Lower leg skin (tissue), 4 donors: Measurements from ENCODE around the gene MDFIC. TPM values are rescaled to one million over a fixed set of nuclear protein-coding genes. Genes with fewer than 3 reads are reported as not detected.

Source experiments
- DNase-seq, 2 donors: peaks; one replicate each; pipeline ENCODE4 v3.0.0-alpha.2; 2019; ENCODE audit warnings: low spot score in 2 of 2
- H3K4me3 ChIP-seq: fragments of 200-600 bp; sonication (generic); 2 replicates; pipeline ENCODE4 v1.5.1; 2017; ENCODE audit warnings: mild to moderate bottlenecking, low read depth; ENCODE audit not compliant: poor library complexity, severe bottlenecking
- POLR2A ChIP-seq, 2 donors: fragments of 450-650 bp; IDR thresholded peaks; one replicate each; pipeline ENCODE4 v1.6.1; 2016 to 2017; ENCODE audit warnings: antibody characterized with exemption in 2 of 2, mild to moderate bottlenecking in 1 of 2, moderate library complexity in 1 of 2
- WGBS, 2 donors: methylation state at CpG; one replicate each; pipeline ENCODE4 v1.1.5; 2018; 5-methylcytosine and 5-hydroxymethylcytosine counted together
- intact Hi-C: fragments of 100-400 bp; cut with DNase I; formaldehyde crosslinking; loops from one replicate; pipeline ENCODE4 v1.15.0; 2023; ENCODE audit warnings: low total_unique reads
- total RNA-seq, 4 donors: library from RNA; depleted of rRNA; stranded (reverse); fragments of >200 nt; gene quantifications; one replicate each; pipeline ENCODE4 v1.1.0, GENCODE V29; 2016
- TF ChIP-seq, protein P1 (sequence below), 3 donors: fragments of 450-650 bp; IDR thresholded peaks; one replicate each; pipeline ENCODE4 v1.5.1; 2016; ENCODE audit warnings: antibody characterized with exemption in 3 of 3, mild to moderate bottlenecking in 3 of 3, moderate library complexity in 2 of 3

Gene MDFIC
- total RNA-seq, 4 donors from 2014 or later: 27.0 to 58.5 (median 38.9) TPM

GRCh38 chr7:114922652-114923402 is 933 bp downstream of the MDFIC start:
- intact Hi-C loops: no loop called here
- WGBS, 2 donors: 0% methylated on average over 34 to 48 of the region's 51 CpGs
- peak; percentile 64 to 87 for DNase-seq
- peak overlapping the region; percentile 84 for H3K4me3 ChIP-seq
- no peak for TF ChIP-seq POLR2A (IDR thresholded peaks at IDR 0.05)
- TF ChIP-seq, protein P1, sequence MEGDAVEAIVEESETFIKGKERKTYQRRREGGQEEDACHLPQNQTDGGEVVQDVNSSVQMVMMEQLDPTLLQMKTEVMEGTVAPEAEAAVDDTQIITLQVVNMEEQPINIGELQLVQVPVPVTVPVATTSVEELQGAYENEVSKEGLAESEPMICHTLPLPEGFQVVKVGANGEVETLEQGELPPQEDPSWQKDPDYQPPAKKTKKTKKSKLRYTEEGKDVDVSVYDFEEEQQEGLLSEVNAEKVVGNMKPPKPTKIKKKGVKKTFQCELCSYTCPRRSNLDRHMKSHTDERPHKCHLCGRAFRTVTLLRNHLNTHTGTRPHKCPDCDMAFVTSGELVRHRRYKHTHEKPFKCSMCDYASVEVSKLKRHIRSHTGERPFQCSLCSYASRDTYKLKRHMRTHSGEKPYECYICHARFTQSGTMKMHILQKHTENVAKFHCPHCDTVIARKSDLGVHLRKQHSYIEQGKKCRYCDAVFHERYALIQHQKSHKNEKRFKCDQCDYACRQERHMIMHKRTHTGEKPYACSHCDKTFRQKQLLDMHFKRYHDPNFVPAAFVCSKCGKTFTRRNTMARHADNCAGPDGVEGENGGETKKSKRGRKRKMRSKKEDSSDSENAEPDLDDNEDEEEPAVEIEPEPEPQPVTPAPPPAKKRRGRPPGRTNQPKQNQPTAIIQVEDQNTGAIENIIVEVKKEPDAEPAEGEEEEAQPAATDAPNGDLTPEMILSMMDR (IDR thresholded peaks at IDR 0.05): no peak

GRCh38 chr7:114923403-114923713 is 1.5 kb downstream of the MDFIC start:
- intact Hi-C loops: no loop called here
- TF ChIP-seq POLR2A (IDR thresholded peaks at IDR 0.05): no peak
- TF ChIP-seq, protein P1 (IDR thresholded peaks at IDR 0.05): no peak
- 0 to 5% methylated on average over 4 of the region's 4 CpGs for WGBS, 2 donors
- H3K4me3 ChIP-seq: no peak overlapping the region
- no peak for DNase-seq

DNA sequence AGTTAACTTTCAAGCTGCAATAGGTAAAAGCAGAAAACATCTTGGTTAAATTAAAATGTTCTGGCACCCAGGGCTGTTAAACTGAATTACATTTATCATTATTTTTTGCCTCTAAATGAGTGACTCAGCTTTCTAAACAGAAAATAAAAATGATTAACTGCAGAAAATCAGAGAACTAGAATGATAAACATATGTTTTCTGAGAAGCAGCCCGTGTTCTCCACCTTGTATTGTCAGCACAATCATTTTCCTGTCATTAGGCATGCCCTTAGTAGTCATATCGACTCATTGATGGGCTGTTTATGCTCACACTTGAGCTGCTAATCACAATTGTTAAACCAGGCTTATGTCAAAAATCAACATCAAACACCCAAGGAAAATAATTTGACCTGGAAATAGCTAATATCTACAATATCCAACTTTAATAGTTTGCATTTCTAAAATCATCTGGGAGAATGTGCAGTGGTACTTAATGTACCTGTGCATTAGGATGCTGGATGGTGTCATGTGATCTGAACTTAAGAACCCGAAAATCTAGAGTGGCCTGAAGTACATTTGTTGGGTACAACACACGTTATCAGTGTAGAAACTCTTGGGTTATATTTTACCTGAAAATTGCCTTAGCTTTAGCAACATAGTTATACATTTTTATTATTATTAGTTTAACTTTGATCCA is 2.3 kb downstream of the MDFIC start:
- DNase-seq: no peak
- intact Hi-C loops: no loop called here
- H3K4me3 ChIP-seq: no peak overlapping the region
- WGBS, 2 donors: 44 to 56% methylated on average over 4 of the region's 4 CpGs
- no peak for TF ChIP-seq POLR2A (IDR thresholded peaks at IDR 0.05)
- TF ChIP-seq, protein P1 (IDR thresholded peaks at IDR 0.05): no peak

DNA sequence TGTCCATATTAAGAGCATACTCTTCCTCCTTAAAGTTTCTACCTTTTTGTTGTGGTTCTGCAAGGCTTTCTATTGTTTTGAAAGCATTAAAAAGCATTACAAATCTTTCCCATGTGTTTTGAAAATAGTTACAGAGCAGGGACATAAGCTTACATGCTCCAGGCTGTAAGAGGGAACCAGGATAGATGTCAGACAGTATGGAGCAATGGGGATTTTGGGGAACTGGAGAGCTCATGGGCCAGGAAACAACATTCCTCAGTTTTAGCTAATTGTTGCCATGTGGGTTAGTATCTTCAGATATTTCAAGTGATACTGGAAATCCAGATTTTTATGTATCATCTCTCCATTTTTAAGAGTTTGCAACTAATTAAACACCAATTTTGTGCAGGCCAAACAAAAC is 3.5 kb downstream of the MDFIC start:
- no peak overlapping the region for H3K4me3 ChIP-seq
- DNase-seq: no peak
- intact Hi-C loops: no loop called here
- no peak for TF ChIP-seq POLR2A (IDR thresholded peaks at IDR 0.05)
- TF ChIP-seq, protein P1 (IDR thresholded peaks at IDR 0.05): no peak

DNA sequence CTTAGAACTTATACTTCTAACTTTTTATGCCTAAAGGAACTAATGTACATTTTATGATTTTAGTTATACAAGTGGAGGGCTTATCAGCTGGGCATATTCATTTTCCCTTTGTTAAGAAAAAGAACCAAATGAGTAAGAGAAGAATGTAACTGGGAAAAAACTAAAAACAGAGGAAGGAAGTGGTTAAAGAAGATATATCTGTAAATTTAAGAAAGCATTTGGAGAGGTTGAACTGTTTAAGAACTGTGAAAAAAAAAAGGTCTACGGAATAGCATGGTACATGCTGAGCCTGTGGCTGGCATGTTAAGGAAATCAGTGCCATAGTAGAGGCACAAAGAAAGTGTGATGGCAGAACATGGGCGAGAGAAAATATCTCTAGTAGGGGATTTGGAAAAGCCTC is 6.2 kb downstream of the MDFIC start:
- no peak for DNase-seq
- intact Hi-C loops: no loop called here
- H3K4me3 ChIP-seq: no peak overlapping the region
- no peak for TF ChIP-seq POLR2A (IDR thresholded peaks at IDR 0.05)
- TF ChIP-seq, protein P1 (IDR thresholded peaks at IDR 0.05): no peak
- 50 to 100% methylated on average over 1 to 2 of the region's 2 CpGs for WGBS, 2 donors
